ENCODE results near the gene TXLNA.
"Not testable (repeated sequence)": the region's sequence is repeated elsewhere in the genome, so short reads cannot be mapped to it uniquely, and the experiment has no call there.

DNA sequence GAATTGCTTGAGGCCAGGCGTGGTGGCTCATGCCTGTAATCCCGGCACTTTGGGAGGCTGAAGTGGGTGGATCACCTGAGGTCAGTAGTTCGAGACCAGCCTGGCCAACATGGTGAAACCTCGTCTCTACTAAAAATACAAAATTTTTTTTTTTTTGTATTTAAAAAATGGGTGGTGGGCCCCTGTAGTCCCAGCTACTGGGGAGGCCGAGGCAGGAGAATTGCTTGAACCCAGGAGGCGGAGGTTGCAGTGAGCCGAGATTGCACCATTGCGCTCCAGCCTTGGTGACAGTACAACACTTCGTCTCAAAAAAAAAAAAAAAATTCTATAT lies 45.6 kb upstream of the TXLNA start:
- TF ChIP-seq, protein P1, sequence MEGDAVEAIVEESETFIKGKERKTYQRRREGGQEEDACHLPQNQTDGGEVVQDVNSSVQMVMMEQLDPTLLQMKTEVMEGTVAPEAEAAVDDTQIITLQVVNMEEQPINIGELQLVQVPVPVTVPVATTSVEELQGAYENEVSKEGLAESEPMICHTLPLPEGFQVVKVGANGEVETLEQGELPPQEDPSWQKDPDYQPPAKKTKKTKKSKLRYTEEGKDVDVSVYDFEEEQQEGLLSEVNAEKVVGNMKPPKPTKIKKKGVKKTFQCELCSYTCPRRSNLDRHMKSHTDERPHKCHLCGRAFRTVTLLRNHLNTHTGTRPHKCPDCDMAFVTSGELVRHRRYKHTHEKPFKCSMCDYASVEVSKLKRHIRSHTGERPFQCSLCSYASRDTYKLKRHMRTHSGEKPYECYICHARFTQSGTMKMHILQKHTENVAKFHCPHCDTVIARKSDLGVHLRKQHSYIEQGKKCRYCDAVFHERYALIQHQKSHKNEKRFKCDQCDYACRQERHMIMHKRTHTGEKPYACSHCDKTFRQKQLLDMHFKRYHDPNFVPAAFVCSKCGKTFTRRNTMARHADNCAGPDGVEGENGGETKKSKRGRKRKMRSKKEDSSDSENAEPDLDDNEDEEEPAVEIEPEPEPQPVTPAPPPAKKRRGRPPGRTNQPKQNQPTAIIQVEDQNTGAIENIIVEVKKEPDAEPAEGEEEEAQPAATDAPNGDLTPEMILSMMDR (IDR thresholded peaks at IDR 0.05): not testable (repeated sequence)
- not testable (repeated sequence) for TF ChIP-seq EZH2, EZH2phosphoT487 (IDR thresholded peaks at IDR 0.05)
